Measurements from ENCODE around the gene BLVRB.
A peak's percentile ranks its signal among the peaks of the same experiment; 100 is the strongest.

BLVRB gene

GRCh38 chr19:40398417-40399131 lies 67.0 kb downstream of the BLVRB start:
- DNase-seq, result peak; percentile 74

Measured in eye (tissue), 1 donor.